Uterus (tissue), 4 donors: ENCODE measurements around the gene SERPIND1. TPM values are rescaled to one million over a fixed set of nuclear protein-coding genes. Genes with fewer than 3 reads are reported as not detected.

Experiments
- DNase-seq, 2 donors: peaks; one replicate each; pipeline ENCODE4 v3.0.0-alpha.2; 2019 to 2020
- H3K27ac ChIP-seq, 2 donors: fragments of 200-600 bp; sonication (generic); 1 replicate in 1 of 2; 2 replicates in 1 of 2; pipeline ENCODE4 v1.5.1; 2016 to 2018
- H3K27me3 ChIP-seq, 2 donors: fragments of 200-600 bp; sonication (generic); one replicate each; pipeline ENCODE4 v1.5.1; 2018 to 2019; ENCODE audit warnings: control low read depth in 1 of 2
- H3K36me3 ChIP-seq, 2 donors: fragments of 200-600 bp; sonication (generic); one replicate each; pipeline ENCODE4 v1.5.1; 2019; ENCODE audit warnings: control low read depth in 1 of 2
- H3K4me1 ChIP-seq, 2 donors: fragments of 200-600 bp; sonication (generic); one replicate each; pipeline ENCODE4 v1.5.1; 2018 to 2019; ENCODE audit warnings: control low read depth in 1 of 2
- H3K4me3 ChIP-seq, 2 donors: fragments of 200-600 bp; sonication (generic); 1 replicate in 1 of 2; 2 replicates in 1 of 2; pipeline ENCODE4 v1.5.1; 2018 to 2019; ENCODE audit warnings: mild to moderate bottlenecking in 1 of 2
- H3K9me3 ChIP-seq, 2 donors: fragments of 200-600 bp; sonication (generic); one replicate each; pipeline ENCODE4 v1.5.1; 2019; ENCODE audit warnings: control low read depth in 1 of 2
- CTCF ChIP-seq, 4 experiments: fragments of 200-600 bp in 2 of 4; fragments of 450-650 bp in 2 of 4; sonication (generic) in 2 of 4; IDR thresholded peaks; one replicate each; pipeline ENCODE4 v1.5.1; 2016 to 2019; ENCODE audit warnings: antibody characterized with exemption in 4 of 4, mild to moderate bottlenecking in 2 of 4, moderate library complexity in 1 of 4
- POLR2A ChIP-seq, 2 donors: fragments of 450-650 bp; IDR thresholded peaks; one replicate each; pipeline ENCODE4 v1.6.1; 2016; ENCODE audit warnings: antibody characterized with exemption in 2 of 2, mild to moderate bottlenecking in 1 of 2, moderate library complexity in 1 of 2
- intact Hi-C: fragments of 100-400 bp; cut with DNase I; formaldehyde crosslinking; loops from one replicate; pipeline ENCODE4 v1.15.1; 2023; ENCODE audit warnings: low total_unique reads
- total RNA-seq, 4 donors: library from RNA; depleted of rRNA in 3 of 4; stranded (reverse); fragments of >200 nt in 3 of 4; gene quantifications; one replicate each; pipeline versions ENCODE4 v1.1.0 to v1.2.4, GENCODE V29; 2014 to 2023
- donor health status: DM: yes; HTN: yes; CAD: no.

Gene SERPIND1
- total RNA-seq, 4 donors from 2014 or later: 1.0 to 4.5 TPM; not detected in 2

- Histone ChIP-seq H3K4me3 (no peak overlapping the region), H3K27me3 (no peaks in the 10 kb centered on the region), H3K36me3 (no peaks in the 10 kb centered on the region), H3K27ac (peak overlapping the region; percentile 33 to 84), H3K4me1 (no peaks in the 10 kb centered on the region), H3K9me3 (no peaks in the 10 kb centered on the region)
- TF ChIP-seq CTCF (IDR thresholded peaks at IDR 0.05) (no peak), POLR2A (IDR thresholded peaks at IDR 0.05) (no peak)
- no peak for DNase-seq
- intact Hi-C loops: no loop called here
Measured at GRCh38 chr22:20775342-20775895, 1.5 kb downstream of the SERPIND1 start.

- Histone ChIP-seq H3K9me3 (no peaks in the 10 kb centered on the region), H3K36me3 (no peaks in the 10 kb centered on the region), H3K4me3 (no peak overlapping the region), H3K4me1 (no peaks in the 10 kb centered on the region), H3K27ac (peak overlapping the region; percentile 66 to 84), H3K27me3 (no peaks in the 10 kb centered on the region)
- no peak for DNase-seq
- TF ChIP-seq CTCF (IDR thresholded peaks at IDR 0.05) (no peak), POLR2A (IDR thresholded peaks at IDR 0.05) (no peak)
- intact Hi-C loops: no loop called here
Measured at GRCh38 chr22:20776624-20777405, 2.9 kb downstream of the SERPIND1 start.

GRCh38 chr22:20777420-20778177 is 3.7 kb downstream of the SERPIND1 start:
- Histone ChIP-seq H3K36me3 (no peaks in the 10 kb centered on the region), H3K4me1 (no peaks in the 10 kb centered on the region), H3K4me3 (no peak overlapping the region), H3K27me3 (no peaks in the 10 kb centered on the region), H3K27ac (peak overlapping the region; percentile 68 to 84), H3K9me3 (no peaks in the 10 kb centered on the region)
- peak; percentile 36 to 45 for DNase-seq
- intact Hi-C loops: no loop called here
- TF ChIP-seq POLR2A (IDR thresholded peaks at IDR 0.05): no peak
- TF ChIP-seq CTCF (IDR thresholded peaks at IDR 0.05): peak in 1 of 4 experiments; percentile 16

GRCh38 chr22:20779014-20779817 is 5.3 kb downstream of the SERPIND1 start:
- DNase-seq: peak; percentile 33 to 35
- H3K4me1 ChIP-seq: no peaks in the 10 kb centered on the region
- intact Hi-C loops: no loop called here
- TF ChIP-seq POLR2A (IDR thresholded peaks at IDR 0.05) (no peak), CTCF (IDR thresholded peaks at IDR 0.05) (no peak)
- H3K27me3 ChIP-seq: no peaks in the 10 kb centered on the region
- H3K4me3 ChIP-seq: no peak overlapping the region
- H3K36me3 ChIP-seq: no peaks in the 10 kb centered on the region
- H3K27ac ChIP-seq: peak overlapping the region; percentile 68 to 84
- H3K9me3 ChIP-seq: no peaks in the 10 kb centered on the region
